Transverse colon (tissue), 4 donors: ENCODE data around the gene WFIKKN2. TPM values are rescaled to one million over a fixed set of nuclear protein-coding genes. Genes with fewer than 3 reads are reported as not detected.

Experiments
- DNase-seq: peaks from one replicate; pipeline ENCODE4 v3.0.0-alpha.2; 2019
- H3K27ac ChIP-seq, 4 donors: fragments of 200-600 bp; sonication (generic); 2 replicates each; pipeline ENCODE4 v1.5.1; 2016 to 2018; ENCODE audit warnings: inconsistent platforms in 4 of 4
- H3K27me3 ChIP-seq: fragments of 200-600 bp; sonication (generic); 2 replicates; pipeline ENCODE4 v1.5.1; 2017; ENCODE audit warnings: inconsistent platforms
- H3K36me3 ChIP-seq, 4 donors: fragments of 200-600 bp; sonication (generic); 2 replicates each; pipeline ENCODE4 v1.5.1; 2017 to 2019; ENCODE audit warnings: inconsistent platforms in 4 of 4
- H3K4me1 ChIP-seq, 4 donors: fragments of 200-600 bp; sonication (generic); 2 replicates each; pipeline ENCODE4 v1.5.1; 2017 to 2020; ENCODE audit warnings: inconsistent platforms in 4 of 4
- H3K4me3 ChIP-seq, 4 donors: fragments of 200-600 bp; sonication (generic); 1 replicate in 1 of 4; 2 replicates in 3 of 4; pipeline versions ENCODE4 v1.5.1 to v1.6.1; 2017 to 2019; ENCODE audit warnings: inconsistent platforms in 4 of 4
- H3K9me3 ChIP-seq, 2 donors: fragments of 200-600 bp; sonication (generic); 2 replicates each; pipeline ENCODE4 v1.5.1; 2017 to 2019; ENCODE audit warnings: inconsistent platforms in 2 of 2
- EP300 ChIP-seq: sonication (generic); formaldehyde crosslinking; IDR thresholded peaks from one replicate; pipeline ENCODE4 v1.6.1; 2017; ENCODE audit warnings: antibody characterized with exemption, low read depth
- POLR2A ChIP-seq: fragments of 450-650 bp; IDR thresholded peaks from one replicate; pipeline ENCODE4 v1.6.1; 2016; ENCODE audit warnings: antibody characterized with exemption, mild to moderate bottlenecking, moderate library complexity
- POLR2AphosphoS5 ChIP-seq, 3 donors: sonication (generic); formaldehyde crosslinking; IDR thresholded peaks; one replicate each; pipeline ENCODE4 v1.6.1; 2016; ENCODE audit warnings: antibody characterized with exemption in 3 of 3
- WGBS, 2 donors: methylation state at CpG; one replicate each; pipeline ENCODE4 v1.1.5; 2018; ENCODE audit warnings: low coverage in 1 of 2; 5-methylcytosine and 5-hydroxymethylcytosine counted together
- in situ Hi-C, 4 donors: fragments of 200-750 bp; cut with MboI; loops; one replicate each; pipeline versions ENCODE4 v1.15.0 to v1.15.1; 2017; ENCODE audit warnings: low sequenced_read_pairs in 3 of 4, low pct_ligation_motif_present in 1 of 4, low pct_unique_long_range_greater_than_20kb in 1 of 4
- intact Hi-C: fragments of 100-400 bp; cut with DNase I; formaldehyde crosslinking; loops from one replicate; pipeline ENCODE4 v1.15.1; 2023; ENCODE audit warnings: low total_unique reads
- total RNA-seq, 4 donors: library from RNA; depleted of rRNA; stranded (reverse); fragments of >200 nt; gene quantifications; one replicate each; pipeline ENCODE4 v1.1.0, GENCODE V29; 2016
- TF ChIP-seq, protein P1 (sequence below), 5 experiments: fragments of 200-600 bp in 3 of 5; fragments of 450-650 bp in 2 of 5; sonication (generic) in 3 of 5; IDR thresholded peaks; 1 replicate in 2 of 5; 2 replicates in 3 of 5; pipeline ENCODE4 v1.5.1; 2016 to 2017; ENCODE audit warnings: antibody characterized with exemption in 5 of 5, inconsistent platforms in 3 of 5, mild to moderate bottlenecking in 2 of 5, moderate library complexity in 1 of 5

Gene WFIKKN2
- total RNA-seq, 4 donors from 2014 or later: not detected

DNA sequence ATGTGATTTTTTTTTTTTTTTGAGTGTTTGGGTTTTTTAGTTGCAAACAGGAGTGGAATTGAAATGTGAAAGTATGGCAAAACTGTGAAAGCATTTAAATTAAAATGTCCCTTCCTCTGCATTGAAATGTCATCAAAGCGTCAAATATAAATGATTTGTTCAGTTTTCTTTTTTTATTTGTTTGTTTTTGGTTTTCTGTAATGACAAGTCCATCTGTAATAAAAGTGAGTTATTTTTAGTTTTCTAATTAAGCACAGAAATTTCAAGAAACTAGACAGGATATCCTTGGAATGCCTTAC is 32.7 kb downstream of the WFIKKN2 start:
- peak overlapping the region; percentile 44 to 100 (median 77) for H3K4me3 ChIP-seq
- TF ChIP-seq EP300 (no peak), POLR2AphosphoS5 (IDR thresholded peaks at IDR 0.05) (no peak)
- no peaks in the 10 kb centered on the region for H3K9me3 ChIP-seq
- DNase-seq: no peak
- no peaks in the 10 kb centered on the region for H3K27me3 ChIP-seq
- H3K27ac ChIP-seq: peak overlapping the region; percentile 98 to 100 (median 99)
- H3K4me1 ChIP-seq: peaks cover 0 to 51% (median 15%) of the 10 kb centered on the region in 4 donors
- 0 to 36% methylated on average over 1 of the region's 1 CpG for WGBS, 2 donors
- intact Hi-C loops: loop anchor here (5.0 kb wide), 1 partner anchor 34 kb away; no protein-coding TSS in a partner anchor
- in situ Hi-C loops: loop anchor here in 2 of 4 donors (25.0 kb wide), 1 partner anchor 294 kb away; the partner anchor contains the start of genes NME1 (in 2 of the 2) and NME2 (in 2 of the 2)
- H3K36me3 ChIP-seq: no peaks in the 10 kb centered on the region

DNA sequence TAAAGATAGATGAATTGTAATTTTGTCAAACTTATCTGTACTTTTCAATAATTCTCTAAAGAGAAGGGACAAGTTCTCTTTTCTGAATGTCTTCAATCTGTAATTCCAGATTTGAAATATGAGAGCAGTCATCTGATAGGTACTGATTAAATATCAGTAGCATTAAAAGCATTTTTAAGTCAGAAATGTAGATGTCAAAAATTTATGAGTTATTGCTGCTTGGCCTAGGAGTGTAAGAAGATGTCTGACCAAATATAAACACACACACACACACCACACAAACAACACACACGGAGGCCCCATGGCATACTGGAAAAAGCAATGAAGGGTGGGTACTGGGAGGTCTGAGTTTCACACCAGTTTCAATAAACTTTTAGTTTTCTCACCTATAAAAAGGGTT is 33.2 kb downstream of the WFIKKN2 start:
- no peak for DNase-seq
- 17 to 36% methylated on average over 1 of the region's 1 CpG for WGBS, 2 donors
- Histone ChIP-seq H3K9me3 (no peaks in the 10 kb centered on the region), H3K4me1 (peaks cover 0 to 46% (median 10%) of the 10 kb centered on the region in 4 donors), H3K36me3 (no peaks in the 10 kb centered on the region), H3K27me3 (no peaks in the 10 kb centered on the region), H3K4me3 (peak overlapping the region in 2 of 4 donors; percentile 96 to 100), H3K27ac (peak overlapping the region; percentile 98 to 100 (median 99))
- no peak for TF ChIP-seq POLR2A
- TF ChIP-seq EP300: no peak
- no peak for TF ChIP-seq POLR2AphosphoS5 (IDR thresholded peaks at IDR 0.05)
- TF ChIP-seq, protein P1, sequence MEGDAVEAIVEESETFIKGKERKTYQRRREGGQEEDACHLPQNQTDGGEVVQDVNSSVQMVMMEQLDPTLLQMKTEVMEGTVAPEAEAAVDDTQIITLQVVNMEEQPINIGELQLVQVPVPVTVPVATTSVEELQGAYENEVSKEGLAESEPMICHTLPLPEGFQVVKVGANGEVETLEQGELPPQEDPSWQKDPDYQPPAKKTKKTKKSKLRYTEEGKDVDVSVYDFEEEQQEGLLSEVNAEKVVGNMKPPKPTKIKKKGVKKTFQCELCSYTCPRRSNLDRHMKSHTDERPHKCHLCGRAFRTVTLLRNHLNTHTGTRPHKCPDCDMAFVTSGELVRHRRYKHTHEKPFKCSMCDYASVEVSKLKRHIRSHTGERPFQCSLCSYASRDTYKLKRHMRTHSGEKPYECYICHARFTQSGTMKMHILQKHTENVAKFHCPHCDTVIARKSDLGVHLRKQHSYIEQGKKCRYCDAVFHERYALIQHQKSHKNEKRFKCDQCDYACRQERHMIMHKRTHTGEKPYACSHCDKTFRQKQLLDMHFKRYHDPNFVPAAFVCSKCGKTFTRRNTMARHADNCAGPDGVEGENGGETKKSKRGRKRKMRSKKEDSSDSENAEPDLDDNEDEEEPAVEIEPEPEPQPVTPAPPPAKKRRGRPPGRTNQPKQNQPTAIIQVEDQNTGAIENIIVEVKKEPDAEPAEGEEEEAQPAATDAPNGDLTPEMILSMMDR (IDR thresholded peaks at IDR 0.05): no peak
- intact Hi-C loops: loop anchor here (5.0 kb wide), 1 partner anchor 34 kb away; no protein-coding TSS in a partner anchor
- in situ Hi-C loops: loop anchor here in 2 of 4 donors (25.0 kb wide), 1 partner anchor 294 kb away; the partner anchor contains the start of genes NME1 (in 2 of the 2) and NME2 (in 2 of the 2)

DNA sequence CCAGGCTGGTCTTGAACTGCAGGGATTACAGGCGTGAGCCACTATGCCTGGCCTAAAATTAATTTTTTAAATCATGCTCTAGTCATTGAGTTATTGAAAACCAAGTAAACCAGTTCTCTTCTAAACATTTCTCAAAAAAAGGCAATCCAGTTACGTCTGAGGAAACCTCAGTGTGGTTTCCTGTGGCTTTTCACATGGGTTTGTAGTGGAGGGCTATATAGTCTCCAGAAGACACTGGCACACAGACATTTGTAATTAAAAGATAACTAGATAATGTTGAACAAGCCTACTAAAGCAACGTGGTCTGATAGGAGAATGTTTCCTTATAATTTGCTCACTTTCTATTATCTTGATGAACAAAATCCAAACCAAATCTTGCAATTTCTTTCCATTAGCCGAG is 36.0 kb downstream of the WFIKKN2 start:
- Histone ChIP-seq H3K36me3 (no peaks in the 10 kb centered on the region), H3K4me1 (peaks cover 0 to 34% (median 9%) of the 10 kb centered on the region in 4 donors), H3K27me3 (no peaks in the 10 kb centered on the region), H3K27ac (no peak overlapping the region), H3K4me3 (no peak overlapping the region), H3K9me3 (no peaks in the 10 kb centered on the region)
- DNase-seq: no peak
- in situ Hi-C loops (loop anchor here in 2 of 4 donors (25.0 kb wide), 1 partner anchor 291 kb away; the partner anchor contains the start of genes NME1 (in 2 of the 2) and NME2 (in 2 of the 2)), intact Hi-C loops (loop anchor here (5.0 kb wide), 1 partner anchor 1154 kb away; no protein-coding TSS in a partner anchor)
- WGBS, 2 donors: 60 to 61% methylated on average over 4 of the region's 4 CpGs
- TF ChIP-seq EP300 (no peak), POLR2AphosphoS5 (IDR thresholded peaks at IDR 0.05) (no peak), POLR2A (no peak)
- TF ChIP-seq, protein P1 (IDR thresholded peaks at IDR 0.05): no peak

DNA sequence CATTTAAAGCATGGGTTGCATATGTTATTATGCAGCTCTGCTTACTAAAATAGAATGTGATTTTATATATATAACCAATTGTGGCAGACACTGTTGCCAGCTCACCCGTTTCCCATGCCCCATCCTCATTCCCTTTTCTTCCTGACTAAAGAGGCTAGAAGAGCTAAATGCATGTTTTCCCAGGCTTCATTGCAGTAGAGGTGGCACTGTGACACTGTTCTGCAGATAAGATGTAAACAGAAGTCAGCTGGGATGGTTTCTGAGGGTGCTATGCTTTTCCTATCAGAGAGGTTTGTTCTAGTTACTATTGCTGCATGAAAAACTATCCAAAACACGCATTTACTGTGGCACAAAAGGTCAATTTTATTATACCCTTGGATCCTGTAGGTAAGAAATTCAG is 36.5 kb downstream of the WFIKKN2 start:
- DNase-seq: no peak
- H3K4me3 ChIP-seq: no peak overlapping the region
- H3K36me3 ChIP-seq: no peaks in the 10 kb centered on the region
- no peak for TF ChIP-seq POLR2A
- no peak for TF ChIP-seq POLR2AphosphoS5 (IDR thresholded peaks at IDR 0.05)
- TF ChIP-seq, protein P1 (IDR thresholded peaks at IDR 0.05): no peak
- no peak for TF ChIP-seq EP300
- in situ Hi-C loops (loop anchor here in 2 of 4 donors (25.0 kb wide), 1 partner anchor 290 kb away; the partner anchor contains the start of genes NME1 (in 2 of the 2) and NME2 (in 2 of the 2)), intact Hi-C loops (loop anchor here (5.0 kb wide), 1 partner anchor 1155 kb away; no protein-coding TSS in a partner anchor)
- H3K27me3 ChIP-seq: no peaks in the 10 kb centered on the region
- WGBS, 2 donors: 53 to 60% methylated on average over 2 of the region's 2 CpGs
- H3K27ac ChIP-seq: no peak overlapping the region
- H3K9me3 ChIP-seq: no peaks in the 10 kb centered on the region
- H3K4me1 ChIP-seq: peaks cover 0 to 34% (median 9%) of the 10 kb centered on the region in 4 donors
